ENCODE results near the gene STXBP6. TPM values are rescaled to one million over a fixed set of nuclear protein-coding genes. Genes with fewer than 3 reads are reported as not detected.

The STXBP6 gene
- total and polyA plus RNA-seq, 2 of the 13 experiments (the other 11 are each of a cell fraction or from before 2014, with no cell fraction given), result 35.3 to 42.8 TPM

- TF ChIP-seq STAT6 (CRISPR knock-in tag; IDR thresholded peaks at IDR 0.05; ENCODE audit: borderline replicate concordance), result peak; percentile 18; the same call in 1 of the 2 replicates
- TF ChIP-seq BATF2 (CRISPR knock-in tag; IDR thresholded peaks at IDR 0.05), result no peak
- peak; percentile 77 for TF ChIP-seq ZNF781 (CRISPR knock-in tag; IDR thresholded peaks at IDR 0.05; ENCODE audit: borderline replicate concordance, not compliant biosample characterization)
- no peak for TF ChIP-seq GABPA (IDR thresholded peaks at IDR 0.05; ENCODE audit: low read depth, low read length)
- no peak for TF ChIP-seq GABPA (CRISPR knock-in tag; IDR thresholded peaks at IDR 0.05; ENCODE audit: low read depth)
- peak; percentile 72; the same call in 1 of the 2 replicates for TF ChIP-seq KDM1A (CRISPR knock-in tag; IDR thresholded peaks at IDR 0.05)
- peak; percentile 23 for TF ChIP-seq HNRNPLL (IDR thresholded peaks at IDR 0.05; ENCODE audit: low read depth, low read length, poor library complexity, severe bottlenecking)
- TF ChIP-seq ZNF460 (CRISPR knock-in tag; IDR thresholded peaks at IDR 0.05; ENCODE audit: borderline replicate concordance), result no peak
- TF ChIP-seq USF2 (IDR thresholded peaks at IDR 0.05; ENCODE audit: low read depth, low read length), result no peak
- TF ChIP-seq USF2 (CRISPR knock-in tag; IDR thresholded peaks at IDR 0.05; ENCODE audit: borderline replicate concordance), result peak; percentile 77; the same call in 1 of the 2 replicates
- TF ChIP-seq CHD2 (IDR thresholded peaks at IDR 0.05; ENCODE audit: low read depth, low read length), result no peak
- TF ChIP-seq KDM3A (CRISPR knock-in tag; IDR thresholded peaks at IDR 0.05; ENCODE audit: low read depth), result no peak; the same call in 1 of the 2 replicates
- 0 out of 2 replicates have a peak, but pooled peaks have one; percentile 11 for TF ChIP-seq ZNF501 (CRISPR knock-in tag; IDR thresholded peaks at IDR 0.05)
- TF ChIP-seq SSRP1 (CRISPR knock-in tag; IDR thresholded peaks at IDR 0.05), result no peak
- TF ChIP-seq LCORL (IDR thresholded peaks at IDR 0.05), result no peak
- TF ChIP-seq LCORL (CRISPR knock-in tag; IDR thresholded peaks at IDR 0.05), result peak; percentile 83
- peak; percentile 93 for TF ChIP-seq ATF7-NPFF (CRISPR knock-in tag; IDR thresholded peaks at IDR 0.05; ENCODE audit: low read depth)
- no peak; the same call in 1 of the 2 replicates for TF ChIP-seq JDP2 (CRISPR knock-in tag; IDR thresholded peaks at IDR 0.05; ENCODE audit: borderline replicate concordance)
- peak; percentile 87; the same call in 1 of the 2 replicates for TF ChIP-seq EHMT2 (IDR thresholded peaks at IDR 0.05; ENCODE audit: borderline replicate concordance, low read depth, low read length)
- peak; percentile 79; the same call in 1 of the 2 replicates for TF ChIP-seq IRF9 (CRISPR knock-in tag; IDR thresholded peaks at IDR 0.05; ENCODE audit: borderline replicate concordance)
- no peak for TF ChIP-seq PLSCR1 (CRISPR knock-in tag; IDR thresholded peaks at IDR 0.05; ENCODE audit: borderline replicate concordance)
- TF ChIP-seq STAG1 (CRISPR knock-in tag; IDR thresholded peaks at IDR 0.05), result peak; percentile 23
- TF ChIP-seq GPN1 (CRISPR knock-in tag; IDR thresholded peaks at IDR 0.05; ENCODE audit: borderline replicate concordance), result no peak
These were observed 231.7 kb downstream of the STXBP6 start (continued) for GRCh38 chr14:24818058-24818822.

Measured in HepG2 (cell line).